ENCODE data around the gene RAP1GAP2. TPM values are rescaled to one million over a fixed set of nuclear protein-coding genes. Genes with fewer than 3 reads are reported as not detected.
A peak's percentile ranks its signal among the peaks of the same experiment; 100 is the strongest.

RAP1GAP2 gene
- polyA plus RNA-seq, 3 donors: 1.5 to 48.4 (median 6.1) TPM

- Histone ChIP-seq H3K79me2 (ENCODE audit: insufficient read depth, low read length) (no peaks in the 10 kb centered on the region), H3K36me3 (replicated peaks in 1 of 2; ENCODE audit: control insufficient read depth in 1 of 2, insufficient read depth in 2 of 2, low read length in 2 of 2) (peaks cover 50 to 91% of the 10 kb centered on the region in 2 donors), H3K4me2 (replicated peaks; ENCODE audit: extremely low read depth, low read length, poor library complexity, severe bottlenecking) (no peak overlapping the region), H3K4me3 (replicated peaks in 1 of 3; ENCODE audit: low read depth in 2 of 3, low read length in 3 of 3) (no peak overlapping the region), H4K20me1 (ENCODE audit: insufficient read depth, low read length) (peaks cover 48% of the 10 kb centered on the region), H3K9me3 (replicated peaks in 1 of 2; ENCODE audit: control insufficient read depth in 1 of 2, insufficient read depth in 1 of 2, low read length in 2 of 2) (no peaks in the 10 kb centered on the region), H3K27me3 (ENCODE audit: control insufficient read depth in 2 of 2, insufficient read depth in 2 of 2, low read length in 2 of 2) (no peaks in the 10 kb centered on the region), H3K9ac (ENCODE audit: insufficient read depth, low read length, poor library complexity, severe bottlenecking) (no peak overlapping the region), H3K27ac (ENCODE audit: low read depth in 1 of 2, low read length in 2 of 2) (peak overlapping the region in 1 of 2 donors; percentile 23), H3K4me1 (ENCODE audit: control insufficient read depth in 1 of 2, insufficient read depth in 2 of 2, low read length in 2 of 2) (no peaks in the 10 kb centered on the region), H2AFZ (ENCODE audit: insufficient read depth, low read depth, low read length, poor library complexity, severe bottlenecking) (no peak overlapping the region)
- intact Hi-C loops (cut with micrococcal nuclease): loop anchor here in 1 of 2 donors (5.0 kb wide), 1 partner anchor 44 kb away; no protein-coding TSS in a partner anchor
- Mint-ChIP-seq H3K4me1 (no peaks in the 10 kb centered on the region), H3K27me3 (ENCODE audit: low read depth in 3 of 3) (peaks cover 0 to 1% (median 0%) of the 10 kb centered on the region in 3 donors), H3K36me3 (peaks cover 78 to 94% of the 10 kb centered on the region in 2 donors), H3K9me3 (peaks cover 0 to 3% (median 0%) of the 10 kb centered on the region in 7 donors), H3K4me3 (no peak overlapping the region), H3K27ac (peak overlapping the region in 2 of 7 donors; percentile 3 to 76)
- DNase-seq: no peak
- 100% methylated on average over 1 of the region's 8 CpGs for WGBS (ENCODE audit: insufficient coverage)
- TF ChIP-seq CTCF (IDR thresholded peaks at IDR 0.05): no peak
These were observed 184.6 kb downstream of the RAP1GAP2 start for GRCh38 chr17:2980904-2981246.

GRCh38 chr17:2981325-2981724 lies 185.1 kb downstream of the RAP1GAP2 start:
- H3K27ac ChIP-seq (ENCODE audit: low read depth in 1 of 2, low read length in 2 of 2): no peak overlapping the region
- H3K4me3 ChIP-seq (replicated peaks in 1 of 3; ENCODE audit: low read depth in 2 of 3, low read length in 3 of 3): no peak overlapping the region
- no peak overlapping the region for H3K4me2 ChIP-seq (replicated peaks; ENCODE audit: extremely low read depth, low read length, poor library complexity, severe bottlenecking)
- intact Hi-C loops (cut with micrococcal nuclease): loop anchor here in 1 of 2 donors (5.0 kb wide), 1 partner anchor 44 kb away; no protein-coding TSS in a partner anchor
- no peaks in the 10 kb centered on the region for H3K4me1 ChIP-seq (ENCODE audit: control insufficient read depth in 1 of 2, insufficient read depth in 2 of 2, low read length in 2 of 2)
- no peaks in the 10 kb centered on the region for H3K9me3 ChIP-seq (replicated peaks in 1 of 2; ENCODE audit: control insufficient read depth in 1 of 2, insufficient read depth in 1 of 2, low read length in 2 of 2)
- no peak overlapping the region for H2AFZ ChIP-seq (ENCODE audit: insufficient read depth, low read depth, low read length, poor library complexity, severe bottlenecking)
- no peaks in the 10 kb centered on the region for H3K79me2 ChIP-seq (ENCODE audit: insufficient read depth, low read length)
- peaks cover 54 to 91% of the 10 kb centered on the region in 2 donors for H3K36me3 ChIP-seq (replicated peaks in 1 of 2; ENCODE audit: control insufficient read depth in 1 of 2, insufficient read depth in 2 of 2, low read length in 2 of 2)
- DNase-seq: no peak
- TF ChIP-seq CTCF (IDR thresholded peaks at IDR 0.05): no peak
- 94% methylated on average over 3 of the region's 6 CpGs for WGBS (ENCODE audit: insufficient coverage)
- no peak overlapping the region for H3K9ac ChIP-seq (ENCODE audit: insufficient read depth, low read length, poor library complexity, severe bottlenecking)
- no peaks in the 10 kb centered on the region for H3K4me1 Mint-ChIP-seq
- no peaks in the 10 kb centered on the region for H3K27me3 ChIP-seq (ENCODE audit: control insufficient read depth in 2 of 2, insufficient read depth in 2 of 2, low read length in 2 of 2)
- peaks cover 44% of the 10 kb centered on the region for H4K20me1 ChIP-seq (ENCODE audit: insufficient read depth, low read length)
- H3K4me3 Mint-ChIP-seq: no peak overlapping the region
- H3K27ac Mint-ChIP-seq: peak overlapping the region in 2 of 7 donors; percentile 27 to 50
- H3K36me3 Mint-ChIP-seq: peaks cover 79 to 94% of the 10 kb centered on the region in 2 donors
- H3K9me3 Mint-ChIP-seq: peaks cover 0 to 3% (median 0%) of the 10 kb centered on the region in 7 donors
- H3K27me3 Mint-ChIP-seq (ENCODE audit: low read depth in 3 of 3): peaks cover 0 to 1% (median 0%) of the 10 kb centered on the region in 3 donors

Data from CD14-positive monocyte (primary cell).